ENCODE measurements around the gene AMZ1.
A peak's percentile ranks its signal among the peaks of the same experiment; 100 is the strongest.
"Not testable (repeated sequence)": the region's sequence is repeated elsewhere in the genome, so short reads cannot be mapped to it uniquely, and the experiment has no call there.

AMZ1 gene

DNA sequence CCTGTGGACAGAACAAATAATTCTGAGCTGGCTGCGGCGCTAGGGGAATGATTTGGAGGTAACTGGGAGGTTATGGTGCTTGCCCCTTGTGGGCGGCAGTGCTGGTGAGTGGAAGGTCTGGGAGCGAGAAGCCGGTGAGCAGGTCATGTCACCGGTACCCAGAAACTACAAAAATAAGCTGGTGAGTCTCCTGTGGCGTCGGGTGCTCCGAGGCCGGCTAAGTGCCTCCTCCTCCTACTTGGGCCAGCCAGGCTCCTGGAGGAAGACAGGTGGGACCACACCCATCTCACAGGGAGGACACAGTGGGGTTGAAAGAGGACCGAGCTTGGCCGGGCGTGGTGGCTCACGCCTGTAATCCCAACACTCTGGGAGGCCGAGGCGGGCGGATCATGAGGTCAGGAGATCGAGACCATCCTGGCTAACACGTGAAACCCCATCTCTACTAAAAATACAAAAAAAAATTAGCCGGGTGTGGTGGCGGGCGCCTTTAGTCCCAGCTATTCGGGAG lies 4.0 kb downstream of the AMZ1 start:
- not testable (repeated sequence) for DNase-seq (ENCODE audit: low spot score)

DNA sequence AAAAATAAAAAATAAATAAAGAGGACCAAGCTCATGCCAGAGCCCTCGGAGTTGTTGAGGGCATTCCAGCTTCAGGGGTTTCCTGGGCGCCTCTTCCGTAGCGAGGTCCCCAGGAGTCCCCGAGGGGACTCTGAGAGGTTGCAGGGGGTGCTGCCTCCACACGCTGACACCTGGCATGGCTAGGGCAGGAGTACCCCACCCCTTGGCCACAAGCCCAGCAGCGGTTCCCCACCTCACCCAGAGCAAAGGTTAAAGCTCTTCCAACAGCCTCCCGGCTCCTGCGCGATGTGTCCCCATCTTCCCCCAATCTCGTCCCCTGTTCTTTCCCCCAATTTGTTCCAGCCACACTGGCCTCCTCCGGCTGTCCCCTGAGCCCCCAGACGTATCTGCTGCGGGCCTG lies 4.5 kb downstream of the AMZ1 start:
- DNase-seq (ENCODE audit: low spot score): no peak

DNA sequence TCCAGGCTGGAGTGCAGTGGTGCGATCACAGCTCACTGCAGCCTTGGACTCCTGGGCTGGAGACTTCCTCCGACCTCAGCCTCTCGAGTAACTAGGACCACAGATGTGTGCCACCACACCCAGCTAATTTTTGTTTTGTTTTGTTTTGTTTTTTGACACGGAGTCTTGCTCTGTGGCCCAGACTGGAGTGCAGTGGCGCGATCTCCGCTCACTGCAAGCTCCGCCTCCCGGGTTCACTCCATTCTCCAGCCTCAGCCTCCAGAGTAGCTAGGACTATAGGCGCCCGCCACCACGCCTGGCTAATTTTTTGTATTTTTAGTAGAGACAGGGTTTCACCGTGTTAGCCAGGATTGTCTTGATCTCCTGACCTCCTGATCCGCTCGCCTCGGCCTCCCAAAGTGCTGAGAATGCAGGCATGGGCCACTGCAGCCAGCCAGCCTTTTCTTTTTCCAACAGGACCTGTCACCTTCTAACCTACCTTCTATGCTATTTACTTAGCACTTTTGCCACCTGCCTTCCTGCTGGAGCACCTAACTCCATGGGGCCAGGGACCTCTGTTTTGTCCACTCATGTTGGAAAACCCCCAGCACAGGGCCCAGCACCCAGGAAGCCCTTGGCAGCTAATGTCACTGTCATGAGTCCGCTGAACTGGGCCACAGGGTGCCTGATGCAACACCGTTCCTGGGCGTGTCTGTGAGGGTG lies 5.6 kb downstream of the AMZ1 start:
- DNase-seq (ENCODE audit: low spot score): not testable (repeated sequence)

DNA sequence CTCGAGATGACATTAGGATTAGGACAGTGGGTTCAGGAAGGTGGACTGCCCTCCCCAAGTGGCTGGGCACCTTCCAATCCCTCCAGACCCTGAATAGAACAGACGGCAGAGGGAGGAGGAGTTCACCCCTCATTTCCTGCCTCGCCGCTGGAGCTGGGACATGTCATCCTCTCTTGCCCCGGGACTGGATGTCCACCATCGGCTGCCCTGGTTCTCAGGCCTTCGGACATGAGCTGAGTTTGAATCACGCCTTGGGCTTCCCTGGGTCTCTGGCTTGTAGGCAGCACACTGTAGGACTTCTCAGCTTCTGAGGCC lies 6.1 kb downstream of the AMZ1 start:
- not testable (repeated sequence) for DNase-seq (ENCODE audit: low spot score)

DNA sequence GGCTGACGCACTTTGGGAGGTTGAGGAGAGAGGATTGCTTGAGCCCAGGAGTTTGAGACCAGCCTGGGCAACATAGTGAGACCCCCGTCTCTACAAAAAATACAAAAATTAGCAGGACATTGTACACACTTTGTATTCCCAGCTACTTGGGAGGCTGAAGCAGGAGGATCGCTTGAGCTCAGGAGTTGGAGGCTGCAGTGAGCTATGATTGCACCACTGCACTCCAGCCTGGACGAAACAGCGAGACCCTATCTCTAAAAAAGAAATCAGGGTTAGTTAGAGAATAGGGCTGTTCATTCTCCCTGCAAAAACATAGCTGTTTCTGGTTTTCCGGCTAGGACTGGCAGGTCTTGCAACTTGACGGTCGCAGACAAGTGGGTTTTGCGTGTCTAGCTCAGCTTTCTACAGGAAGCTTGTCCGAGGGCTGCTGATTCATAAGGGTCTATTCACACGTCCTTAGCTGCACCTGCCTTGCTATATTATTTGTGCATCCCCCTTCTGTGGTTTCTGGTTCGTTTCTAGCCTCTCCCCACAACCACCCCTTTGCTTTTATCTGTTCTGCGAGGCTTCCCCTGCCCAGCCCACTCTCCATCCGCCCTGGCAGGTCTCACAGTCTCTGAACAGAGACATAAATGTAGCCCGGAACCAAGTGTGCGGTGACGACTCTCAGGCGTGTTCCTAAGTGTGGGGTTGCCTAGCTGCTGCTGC lies 10.7 kb downstream of the AMZ1 start:
- no peak for DNase-seq (ENCODE audit: low spot score)

DNA sequence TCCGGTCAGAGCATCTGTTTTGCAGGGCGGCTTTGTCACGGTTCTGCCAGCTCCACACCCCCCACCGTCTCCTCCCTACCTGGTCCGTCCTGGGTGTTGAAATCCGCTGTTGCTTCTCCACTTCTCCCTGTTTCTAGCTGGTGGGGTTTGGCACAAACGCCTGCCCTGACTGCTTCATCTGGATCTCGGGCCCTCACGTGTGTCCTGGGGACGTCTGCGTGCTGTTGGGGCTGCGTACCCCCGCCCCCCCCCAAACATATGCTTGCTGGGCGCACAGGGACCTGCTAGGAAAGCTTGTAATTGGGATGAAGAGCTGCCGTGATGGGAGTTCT lies 11.3 kb downstream of the AMZ1 start:
- DNase-seq (ENCODE audit: low spot score): no peak

DNA sequence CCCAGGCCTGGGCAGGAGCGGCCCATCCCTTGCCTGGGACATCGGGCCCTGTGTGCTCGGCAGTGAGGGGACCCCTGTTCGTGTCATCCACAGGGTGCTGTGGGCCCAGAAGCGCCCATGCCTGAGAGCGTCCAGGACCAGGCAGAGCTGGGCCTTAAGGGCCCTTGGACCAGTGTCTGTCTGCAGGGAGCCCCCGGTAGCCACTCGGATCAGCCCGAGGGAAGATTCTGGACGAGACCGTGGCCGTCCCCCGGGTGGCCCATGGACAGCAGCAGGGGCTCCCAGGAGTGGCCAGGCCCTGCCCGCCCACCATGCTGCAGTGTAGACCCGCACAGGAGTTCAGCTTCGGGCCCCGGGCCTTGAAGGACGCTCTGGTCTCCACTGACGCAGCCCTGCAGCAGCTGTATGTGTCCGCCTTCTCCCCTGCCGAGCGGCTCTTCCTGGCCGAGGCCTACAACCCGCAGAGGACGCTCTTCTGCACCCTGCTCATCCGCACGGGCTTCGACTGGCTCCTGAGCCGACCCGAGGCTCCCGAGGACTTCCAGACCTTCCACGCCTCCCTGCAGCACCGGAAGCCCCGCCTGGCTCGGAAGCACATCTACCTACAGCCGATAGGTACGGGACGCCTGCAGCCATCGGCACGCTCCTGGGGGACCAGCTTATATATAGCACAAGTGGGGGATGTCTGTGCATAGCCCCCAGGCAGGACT lies 12.3 kb downstream of the AMZ1 start:
- DNase-seq (ENCODE audit: low spot score): no peak

DNA sequence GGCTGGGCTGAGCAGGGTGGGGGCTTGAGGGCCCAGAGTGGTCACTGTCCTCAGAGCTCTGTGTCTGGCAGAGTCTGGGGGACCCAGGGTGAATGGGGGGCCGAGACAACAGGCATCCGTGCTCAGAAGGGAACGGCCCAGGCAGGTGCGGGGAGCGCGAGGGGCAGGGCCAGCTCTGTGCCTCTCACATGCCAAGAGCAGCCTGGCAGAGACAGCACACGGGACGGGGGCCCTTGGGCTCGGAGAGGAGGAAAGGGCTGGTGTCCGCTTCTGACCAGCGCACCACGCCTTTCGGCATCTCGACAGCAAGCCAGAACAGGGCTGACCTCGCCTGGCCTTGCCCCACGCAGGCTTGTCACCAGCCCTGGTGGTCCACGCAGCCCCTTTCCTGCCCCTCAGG lies 13.4 kb downstream of the AMZ1 start:
- DNase-seq (ENCODE audit: low spot score): no peak

DNA sequence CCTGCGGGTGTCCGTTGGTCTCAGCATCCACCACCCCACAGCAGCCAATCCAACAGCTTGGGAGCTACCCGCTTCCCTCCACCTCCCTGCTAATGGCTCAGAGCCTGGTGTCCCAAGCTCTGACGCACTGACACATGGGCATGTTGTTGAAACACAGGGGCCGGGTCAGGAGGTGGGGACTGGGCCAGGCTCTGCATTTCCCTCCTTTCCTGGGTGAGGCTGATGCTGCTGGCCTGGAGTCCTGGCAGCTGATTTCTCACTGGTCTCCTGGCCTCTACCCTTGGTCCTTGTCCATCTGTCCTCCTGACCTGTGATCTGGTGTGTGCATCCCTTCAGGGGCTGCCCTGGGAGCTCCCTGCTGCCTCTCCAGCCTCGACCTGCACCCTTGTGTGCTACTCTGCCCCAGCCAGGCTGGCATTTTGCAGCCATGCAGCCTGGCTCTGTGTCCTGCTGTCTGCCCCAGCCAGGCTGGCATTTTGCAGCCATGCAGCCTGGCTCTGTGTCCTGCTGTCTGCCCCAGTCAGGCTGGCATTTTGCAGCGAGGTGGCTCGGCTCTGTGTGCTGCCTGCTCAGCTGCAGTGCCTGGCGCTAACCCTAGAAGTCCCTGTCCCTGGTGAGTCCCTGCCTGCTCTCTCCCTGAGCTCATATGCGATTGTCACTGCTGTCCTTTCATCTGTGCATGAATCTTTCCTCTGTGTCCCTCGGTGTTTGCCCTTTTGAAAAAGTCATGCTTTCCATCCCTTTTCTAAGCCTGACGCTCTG lies 14.0 kb downstream of the AMZ1 start:
- no peak for DNase-seq (ENCODE audit: low spot score)

DNA sequence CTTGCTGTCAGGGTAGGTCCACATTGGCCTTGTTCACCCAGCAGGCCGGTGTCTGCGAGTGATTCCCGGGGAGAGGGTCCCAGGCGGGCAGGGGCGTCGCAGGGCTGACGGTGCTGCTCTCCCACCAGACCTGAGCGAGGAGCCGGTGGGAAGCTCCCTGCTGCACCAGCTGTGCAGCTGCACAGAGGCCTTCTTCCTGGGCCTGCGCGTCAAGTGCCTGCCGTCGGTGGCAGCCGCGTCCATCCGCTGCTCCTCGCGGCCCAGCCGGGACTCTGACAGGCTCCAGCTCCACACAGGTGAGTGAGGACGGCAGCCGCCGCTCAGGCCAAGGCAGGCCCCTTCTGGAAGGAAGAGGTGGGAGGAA lies 14.6 kb downstream of the AMZ1 start:
- no peak for DNase-seq (ENCODE audit: low spot score)

DNA sequence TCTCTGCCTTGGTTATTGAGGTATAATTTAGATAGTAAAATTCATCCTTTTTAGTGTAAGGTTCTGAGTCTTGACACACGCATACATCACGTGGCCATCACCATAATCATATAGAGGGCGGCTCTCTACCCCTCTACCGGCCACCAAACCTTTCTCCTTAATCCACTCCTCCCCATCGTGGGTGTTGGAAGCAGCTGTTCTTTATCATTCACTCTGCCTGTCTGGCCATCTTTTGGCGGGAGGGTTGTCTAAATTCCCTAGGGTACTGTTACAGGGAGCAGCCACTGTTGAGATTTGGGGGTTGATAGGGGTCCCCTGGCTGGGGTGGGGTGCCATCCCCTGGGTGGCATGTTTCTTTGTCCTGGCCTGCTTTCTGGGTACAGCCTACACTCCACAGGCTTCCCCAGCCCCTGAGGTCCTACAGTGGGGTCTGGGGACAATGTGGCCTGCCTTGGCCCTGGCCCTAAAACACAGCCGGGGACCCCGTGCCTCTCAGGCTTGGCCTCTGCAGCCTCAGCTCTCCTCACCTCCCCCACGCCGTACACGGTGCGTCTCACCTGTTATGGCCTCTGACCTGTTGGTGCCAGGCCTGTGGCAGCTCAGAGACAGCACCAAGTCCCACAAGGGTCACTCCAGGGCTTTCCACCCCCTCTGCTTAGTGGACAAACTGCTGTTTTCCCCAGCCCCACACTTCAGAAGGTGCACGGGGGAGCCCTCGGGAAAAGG lies 17.5 kb downstream of the AMZ1 start:
- no peak for DNase-seq (ENCODE audit: low spot score)

DNA sequence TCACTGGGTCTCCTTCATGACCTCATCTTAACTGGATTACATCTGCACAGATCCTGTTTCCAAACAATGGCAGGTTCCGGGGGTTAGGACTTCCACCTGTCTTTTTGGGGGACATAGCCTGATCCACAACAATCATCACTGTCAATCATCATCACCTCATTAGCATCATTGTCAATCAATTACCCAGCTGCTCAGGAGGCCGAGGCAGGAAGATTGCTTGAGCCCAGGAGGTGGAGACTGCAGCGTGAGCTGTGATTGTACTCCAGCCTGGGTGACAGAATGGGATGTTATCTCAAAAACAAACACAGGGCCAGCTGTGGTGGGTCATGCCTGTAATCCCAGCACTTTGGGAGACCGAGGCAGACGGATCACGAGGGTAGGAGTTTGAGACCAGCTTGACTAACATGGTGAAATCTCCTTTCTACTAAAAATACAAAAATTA lies 18.7 kb downstream of the AMZ1 start:
- no peak for DNase-seq (ENCODE audit: low spot score)

DNA sequence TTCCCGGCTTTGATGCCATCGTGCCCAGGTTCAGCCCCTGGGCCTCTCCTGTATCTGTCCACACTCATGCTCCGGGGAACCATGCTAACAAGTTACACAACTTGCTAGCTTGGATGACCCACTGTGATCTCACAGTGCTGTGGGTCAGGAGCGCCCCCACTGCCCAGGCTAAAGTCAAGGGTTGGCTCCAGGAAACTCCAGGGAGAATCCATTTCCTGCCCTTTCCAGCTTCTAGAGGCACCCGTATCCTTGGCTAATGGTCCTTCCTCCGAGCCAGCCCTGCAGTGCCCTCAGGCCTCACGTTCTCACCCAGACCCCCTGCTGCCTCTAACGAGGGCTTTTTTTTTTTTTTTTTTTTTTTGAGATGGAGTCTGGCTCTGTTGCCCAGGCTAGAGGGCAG lies 19.5 kb downstream of the AMZ1 start:
- DNase-seq (ENCODE audit: low spot score): no peak

DNA sequence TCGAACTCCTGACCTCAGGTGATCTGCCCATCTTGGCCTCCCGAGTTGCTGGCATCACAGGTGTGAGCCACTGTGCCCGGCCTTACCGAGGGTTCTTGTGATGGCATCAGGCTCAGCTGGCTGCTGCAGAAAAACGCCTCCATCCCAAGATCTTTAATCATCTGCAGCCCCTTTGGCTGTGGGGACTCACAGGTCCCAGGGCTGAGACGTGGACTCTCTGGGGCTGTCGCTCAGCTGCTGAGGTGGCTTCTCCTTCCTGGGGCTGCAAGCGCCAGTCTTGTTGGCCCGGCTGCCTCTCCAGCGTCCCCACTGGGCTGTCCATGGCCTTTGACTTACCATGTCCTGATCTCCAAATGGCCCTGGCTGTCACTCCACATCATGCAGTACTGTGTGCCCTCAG lies 20.0 kb downstream of the AMZ1 start:
- DNase-seq (ENCODE audit: low spot score): no peak

DNA sequence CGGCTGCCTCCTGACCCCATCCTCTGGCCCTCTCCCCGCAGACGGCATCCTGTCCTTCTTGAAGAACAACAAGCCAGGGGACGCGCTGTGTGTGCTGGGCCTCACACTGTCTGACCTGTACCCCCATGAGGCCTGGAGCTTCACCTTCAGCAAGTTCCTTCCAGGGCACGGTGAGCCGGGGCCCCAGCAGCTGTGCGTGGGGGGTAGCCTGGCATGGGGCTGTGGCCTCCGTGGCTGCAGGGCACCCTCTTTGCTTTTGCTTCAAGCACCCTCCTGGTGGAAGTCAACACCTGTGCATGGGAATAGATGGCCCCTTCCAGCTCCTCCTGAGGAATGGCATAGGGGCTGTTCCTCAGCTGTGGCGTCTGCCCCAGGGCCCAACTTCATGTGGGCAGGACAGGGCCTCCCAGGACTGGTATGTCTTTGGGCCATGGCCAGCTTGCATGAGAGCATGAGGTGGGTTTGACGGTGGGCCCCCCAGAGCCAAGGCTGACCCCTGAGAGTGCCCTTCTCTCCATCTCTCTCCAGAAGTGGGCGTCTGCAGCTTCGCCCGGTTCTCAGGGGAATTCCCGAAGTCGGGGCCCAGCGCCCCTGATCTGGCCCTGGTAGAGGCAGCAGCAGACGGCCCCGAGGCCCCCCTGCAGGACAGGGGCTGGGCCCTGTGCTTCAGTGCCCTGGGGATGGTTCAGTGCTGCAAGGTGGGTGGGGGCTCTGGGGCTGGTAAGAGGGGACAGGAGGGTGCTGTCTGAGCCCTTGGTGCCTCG lies 20.7 kb downstream of the AMZ1 start:
- DNase-seq (ENCODE audit: low spot score): no peak

DNA sequence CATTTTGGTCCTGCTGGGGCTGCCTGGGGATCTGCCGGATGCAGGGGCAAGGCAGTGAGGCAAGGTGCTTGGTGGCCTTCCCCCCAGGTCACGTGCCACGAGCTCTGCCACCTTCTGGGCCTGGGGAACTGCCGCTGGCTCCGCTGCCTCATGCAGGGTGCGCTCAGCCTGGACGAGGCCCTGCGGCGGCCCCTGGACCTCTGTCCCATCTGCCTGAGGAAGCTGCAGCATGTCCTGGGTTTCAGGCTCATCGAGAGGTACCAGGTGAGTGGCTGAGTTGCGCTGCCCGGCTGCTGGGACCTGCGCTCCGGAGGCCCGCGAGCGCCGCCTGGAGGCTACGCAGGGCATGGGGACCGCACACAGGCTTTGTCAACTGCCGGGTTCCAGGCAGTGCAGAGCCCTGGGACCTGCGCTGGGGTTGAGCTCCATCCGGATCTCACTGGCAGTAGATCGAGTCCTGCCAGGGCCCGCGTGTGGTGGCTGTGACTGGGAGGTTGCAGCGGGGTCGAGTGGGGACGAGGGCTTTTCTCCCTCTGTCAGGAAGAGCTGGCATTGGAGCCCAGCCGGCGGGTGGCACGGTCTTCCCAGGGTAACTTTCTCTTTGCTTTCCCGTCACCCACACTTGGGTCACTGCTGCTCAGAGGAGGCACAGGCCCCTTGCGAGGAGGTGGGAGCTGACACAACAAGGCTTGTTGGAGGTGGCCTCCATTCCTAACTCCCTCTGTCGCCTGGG lies 21.7 kb downstream of the AMZ1 start:
- DNase-seq (ENCODE audit: low spot score): peak; percentile 81

DNA sequence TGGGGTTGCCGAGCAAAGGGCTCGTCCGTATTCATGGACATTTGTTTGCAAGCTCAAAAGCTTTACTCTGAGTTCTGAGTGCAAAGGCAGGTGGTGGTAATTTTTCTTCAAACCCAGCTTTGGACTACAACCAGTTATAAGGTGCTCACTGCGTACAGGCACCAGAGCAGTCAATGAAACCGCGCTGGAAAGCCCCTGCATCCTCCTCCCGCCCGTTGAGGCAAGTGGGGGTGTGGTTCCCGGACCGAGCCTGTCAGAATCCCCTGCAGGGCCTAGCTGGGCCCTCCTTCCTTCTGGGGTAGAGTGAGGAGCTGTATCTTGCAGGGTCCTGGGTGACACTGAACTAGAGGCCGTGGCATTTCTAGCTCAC lies 22.3 kb downstream of the AMZ1 start:
- no peak for DNase-seq (ENCODE audit: low spot score)

DNA sequence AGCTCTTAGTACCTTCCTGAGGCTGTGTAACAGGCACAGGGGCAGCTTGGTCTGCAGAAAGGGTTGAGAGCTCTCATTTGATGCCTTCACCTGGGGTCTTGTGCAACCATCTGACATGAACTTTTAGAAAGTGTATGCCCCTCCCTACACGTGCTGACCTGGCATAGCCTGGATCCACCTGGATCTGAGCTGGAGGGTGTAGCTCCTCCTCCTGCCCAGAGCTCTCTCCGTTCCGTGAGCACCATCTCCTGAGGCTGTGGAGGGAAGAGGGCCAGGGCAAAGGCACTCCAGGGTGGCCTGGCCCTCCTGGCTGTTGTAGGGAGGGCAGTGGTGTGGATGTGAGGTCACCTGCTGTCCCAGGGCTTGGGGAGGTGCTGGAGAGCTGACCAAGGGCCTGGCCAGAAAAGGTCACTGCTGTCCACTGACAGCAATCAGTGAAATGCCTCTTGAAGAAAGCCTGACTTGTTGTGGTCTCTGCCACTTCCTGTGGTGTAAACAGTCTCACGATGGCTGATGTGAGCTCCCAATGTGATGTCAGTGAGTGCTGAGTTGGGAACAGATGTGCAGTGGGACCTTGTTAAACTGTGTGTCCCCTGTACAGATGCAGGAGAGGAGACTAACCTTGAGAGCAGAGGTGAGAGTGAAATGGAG lies 23.0 kb downstream of the AMZ1 start:
- DNase-seq (ENCODE audit: low spot score): no peak

DNA sequence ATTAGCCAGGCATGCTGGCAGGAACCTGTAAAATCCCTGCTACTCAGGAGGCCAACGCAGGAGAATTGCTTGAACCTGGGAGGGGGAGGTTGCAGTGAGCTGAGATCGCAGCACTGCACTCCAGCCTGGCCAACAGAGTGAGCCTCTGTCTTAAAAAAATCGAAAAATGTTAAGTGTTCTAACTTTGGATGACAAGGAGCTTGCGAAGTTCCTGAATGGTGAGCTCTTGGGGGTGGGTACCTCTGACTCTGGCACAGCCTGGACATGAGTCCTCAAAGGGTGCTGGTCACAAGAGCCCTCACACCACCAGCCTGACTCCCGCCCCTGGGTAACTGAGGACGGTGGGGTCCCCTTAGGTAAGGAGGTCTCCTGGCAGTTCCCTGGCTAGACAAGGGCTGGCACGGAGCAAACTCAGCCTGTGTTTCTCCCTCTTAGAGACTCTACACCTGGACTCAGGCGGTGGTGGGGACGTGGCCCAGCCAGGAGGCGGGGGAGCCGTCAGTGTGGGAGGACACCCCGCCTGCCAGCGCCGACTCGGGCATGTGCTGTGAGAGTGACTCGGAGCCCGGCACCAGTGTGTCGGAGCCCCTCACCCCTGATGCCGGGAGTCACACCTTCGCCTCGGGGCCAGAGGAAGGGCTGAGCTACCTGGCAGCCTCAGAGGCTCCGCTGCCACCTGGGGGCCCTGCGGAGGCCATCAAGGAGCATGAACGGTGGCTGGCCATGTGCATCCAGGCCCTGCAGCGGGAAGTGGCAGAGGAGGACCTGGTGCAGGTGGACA lies 24.1 kb downstream of the AMZ1 start:
- DNase-seq (ENCODE audit: low spot score): no peak
